Ectodermal cell (in vitro differentiated cells): ENCODE results near the gene FBXO28.

ENCODE experiments used
- H3K27ac ChIP-seq: 2 replicates; pipeline ENCODE4 v1.7.0; 2013; ENCODE audit warnings: mild to moderate bottlenecking, low read depth, low read length; ENCODE audit not compliant: insufficient read depth, poor library complexity, severe bottlenecking
- H3K27me3 ChIP-seq: 2 replicates; pipeline ENCODE4 v1.7.0; 2013; ENCODE audit warnings: mild to moderate bottlenecking, low read length; ENCODE audit not compliant: insufficient read depth, control insufficient read depth, poor library complexity, severe bottlenecking
- H3K36me3 ChIP-seq: one replicate; pipeline ENCODE4 v1.7.0; 2013; ENCODE audit warnings: low read length; ENCODE audit not compliant: control insufficient read depth, insufficient read depth
- H3K4me1 ChIP-seq: one replicate; pipeline ENCODE4 v1.7.0; 2013; ENCODE audit warnings: low read length; ENCODE audit not compliant: control insufficient read depth, insufficient read depth
- H3K4me3 ChIP-seq: 2 replicates; pipeline ENCODE4 v1.7.0; 2013; ENCODE audit warnings: low read depth, low read length, control low read depth; ENCODE audit not compliant: insufficient read depth
- H3K9me3 ChIP-seq: 2 replicates; pipeline ENCODE4 v1.7.0; 2013; ENCODE audit warnings: mild to moderate bottlenecking, low read length, moderate library complexity; ENCODE audit not compliant: control insufficient read depth
- WGBS, 2 experiments: methylation state at CpG; one replicate each; pipeline ENCODE4 v1.1.7; 2013; ENCODE audit warnings: missing lambda C conversion rate in 2 of 2; 5-methylcytosine and 5-hydroxymethylcytosine counted together

The FBXO28 gene

DNA sequence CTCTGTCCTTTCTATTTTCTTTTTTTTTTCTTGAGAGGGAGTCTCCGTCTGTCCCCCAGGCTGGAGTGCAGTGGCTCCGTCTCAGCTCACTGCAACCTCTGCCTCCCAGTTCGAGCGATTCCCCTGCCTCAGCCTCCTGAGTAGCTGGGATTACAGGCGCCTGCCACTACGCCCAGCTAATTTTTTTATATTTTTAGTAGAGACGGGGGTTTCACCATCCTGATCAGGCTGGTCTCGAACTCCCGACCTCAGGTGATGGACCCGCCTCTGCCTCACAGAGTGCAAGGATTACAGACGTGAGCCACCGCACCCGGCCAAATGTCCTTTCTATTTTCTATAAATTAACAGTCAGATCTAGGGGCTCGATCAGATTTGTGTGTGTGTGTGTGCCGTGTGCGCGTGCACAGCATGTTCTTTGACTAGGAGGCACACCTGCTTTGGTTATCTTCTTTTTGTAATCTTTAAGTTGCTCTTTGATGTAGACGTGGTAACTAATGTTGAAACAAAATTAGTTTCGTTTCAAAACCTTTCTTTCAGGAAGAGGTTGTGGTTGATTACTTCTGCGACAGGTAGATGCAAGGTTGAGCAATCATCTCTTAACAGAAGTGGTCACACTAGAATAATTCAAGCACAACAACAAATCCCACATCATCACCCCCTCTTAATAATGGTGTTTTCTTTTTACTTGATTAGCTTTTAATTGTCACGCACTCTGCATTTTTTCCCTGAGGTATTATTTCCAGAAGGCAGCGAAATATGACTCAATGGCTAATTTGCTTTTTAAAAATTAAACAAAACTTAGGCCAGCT lies 68.3 kb downstream of the FBXO28 start:
- H3K4me3 ChIP-seq, result peak overlapping the region; percentile 63

GRCh38 chr1:224182866-224183590 lies 69.1 kb downstream of the FBXO28 start, which contains the start of gene DEGS1:
Gene DEGS1, plus strand, starts transcription at chr1:224183240. Its CDS starts 97 bp downstream, at chr1:224183337.
- peak within 1 kb of the TSS; percentile 63 for H3K4me3 ChIP-seq
- WGBS, 2 experiments, result 0 to 1% methylated on average over 94 of the region's 94 CpGs
- peaks cover 8% of the 10 kb centered on the region for H3K4me1 ChIP-seq
- H3K27ac ChIP-seq, result peak within 1 kb of the TSS; percentile 79
- H3K9me3 ChIP-seq, result no peaks in the 10 kb centered on the region
- no peaks in the 10 kb centered on the region for H3K36me3 ChIP-seq
- no peaks in the 10 kb centered on the region for H3K27me3 ChIP-seq

More for the DNA sequence above, 68.3 kb downstream of the FBXO28 start:
- no peaks in the 10 kb centered on the region for H3K36me3 ChIP-seq
- no peaks in the 10 kb centered on the region for H3K9me3 ChIP-seq
- WGBS, 2 experiments, result 86 to 88% methylated on average over 21 to 22 of the region's 22 CpGs
- no peaks in the 10 kb centered on the region for H3K27me3 ChIP-seq
- peak overlapping the region; percentile 79 for H3K27ac ChIP-seq
- H3K4me1 ChIP-seq, result peaks cover 8% of the 10 kb centered on the region

DNA sequence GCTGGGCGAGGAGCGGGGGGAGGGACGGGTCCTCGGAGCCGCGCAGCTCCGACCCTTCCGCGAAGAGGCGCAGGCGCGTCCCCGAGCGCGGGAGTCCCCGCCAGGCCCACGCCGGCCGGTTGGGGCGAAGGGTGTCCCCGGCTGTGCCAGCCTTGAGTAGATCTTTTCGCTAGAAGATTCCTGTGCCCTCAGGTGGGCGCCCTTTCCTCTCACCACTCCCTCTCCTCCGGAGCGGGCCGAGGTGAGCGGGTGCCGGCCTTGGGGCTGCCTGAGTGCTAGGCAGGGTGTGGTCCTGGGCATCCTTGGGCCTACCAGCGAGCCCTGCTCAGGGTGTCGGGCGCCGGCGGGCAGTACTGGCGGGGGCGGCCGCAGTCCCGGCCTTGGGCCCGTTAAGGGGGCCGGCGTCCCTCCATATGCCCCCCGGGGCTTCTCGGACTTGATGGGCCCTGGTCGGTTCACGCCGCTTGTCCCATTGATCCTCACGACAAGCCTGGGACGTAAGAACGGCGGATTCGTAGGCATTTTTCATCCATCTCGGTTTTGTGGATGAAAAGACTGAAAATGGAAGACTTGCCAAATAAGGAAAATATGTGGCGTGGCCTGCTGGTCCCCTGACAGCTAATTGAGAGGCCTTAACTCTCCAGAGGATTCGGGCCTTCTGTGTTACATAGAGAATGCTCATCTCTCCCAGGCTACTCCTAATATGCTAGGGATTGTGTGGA lies 69.8 kb downstream of the FBXO28 start:
- 0 to 1% methylated on average over 53 of the region's 53 CpGs for WGBS, 2 experiments
- H3K4me1 ChIP-seq, result peaks cover 8% of the 10 kb centered on the region

GRCh38 chr1:224185208-224185607 lies 71.3 kb downstream of the FBXO28 start:
- Histone ChIP-seq H3K9me3 (no peaks in the 10 kb centered on the region), H3K4me3 (no peak overlapping the region), H3K27ac (no peak overlapping the region), H3K4me1 (peaks cover 8% of the 10 kb centered on the region), H3K36me3 (no peaks in the 10 kb centered on the region), H3K27me3 (no peaks in the 10 kb centered on the region)
- WGBS, 2 experiments, result 93 to 94% methylated on average over 8 of the region's 8 CpGs

More for the DNA sequence above, 69.8 kb downstream of the FBXO28 start:
- Histone ChIP-seq H3K36me3 (no peaks in the 10 kb centered on the region), H3K27ac (peak overlapping the region; percentile 79), H3K4me3 (peak overlapping the region; percentile 63), H3K9me3 (no peaks in the 10 kb centered on the region), H3K27me3 (no peaks in the 10 kb centered on the region)

- no peaks in the 10 kb centered on the region for H3K9me3 ChIP-seq
- H3K4me1 ChIP-seq, result peaks cover 5% of the 10 kb centered on the region
- peaks cover 8% of the 10 kb centered on the region for H3K36me3 ChIP-seq
- no peak overlapping the region for H3K27ac ChIP-seq
- 96% methylated on average over 2 of the region's 2 CpGs for WGBS, 2 experiments
- H3K27me3 ChIP-seq, result no peaks in the 10 kb centered on the region
- H3K4me3 ChIP-seq, result no peak overlapping the region
Measured at GRCh38 chr1:224188286-224188685, 74.4 kb downstream of the FBXO28 start.

- Histone ChIP-seq H3K4me1 (peaks cover 2% of the 10 kb centered on the region), H3K27me3 (no peaks in the 10 kb centered on the region), H3K36me3 (peaks cover 11% of the 10 kb centered on the region), H3K4me3 (no peak overlapping the region), H3K27ac (no peak overlapping the region), H3K9me3 (no peaks in the 10 kb centered on the region)
- 94 to 96% methylated on average over 7 of the region's 7 CpGs for WGBS, 2 experiments
Measured at GRCh38 chr1:224189561-224189960, 75.7 kb downstream of the FBXO28 start.

DNA sequence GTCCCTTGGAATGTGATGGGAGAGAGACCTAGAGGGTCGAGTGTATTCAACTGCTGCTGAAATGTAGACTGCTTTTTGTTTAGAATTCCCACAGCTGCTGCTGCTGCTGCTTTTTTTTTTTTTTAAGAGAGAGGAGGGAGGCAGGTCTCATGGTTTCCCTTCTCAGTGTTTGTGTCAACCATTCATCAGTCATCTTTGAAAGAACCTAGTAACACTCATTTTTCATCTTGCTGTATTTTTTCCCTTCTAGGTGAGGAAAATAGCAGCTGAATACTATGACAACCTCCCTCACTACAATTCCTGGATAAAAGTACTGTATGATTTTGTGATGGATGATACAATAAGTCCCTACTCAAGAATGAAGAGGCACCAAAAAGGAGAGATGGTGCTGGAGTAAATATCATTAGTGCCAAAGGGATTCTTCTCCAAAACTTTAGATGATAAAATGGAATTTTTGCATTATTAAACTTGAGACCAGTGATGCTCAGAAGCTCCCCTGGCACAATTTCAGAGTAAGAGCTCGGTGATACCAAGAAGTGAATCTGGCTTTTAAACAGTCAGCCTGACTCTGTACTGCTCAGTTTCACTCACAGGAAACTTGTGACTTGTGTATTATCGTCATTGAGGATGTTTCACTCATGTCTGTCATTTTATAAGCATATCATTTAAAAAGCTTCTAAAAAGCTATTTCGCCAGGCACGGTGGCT lies 78.3 kb downstream of the FBXO28 start:
- peaks cover 11% of the 10 kb centered on the region for H3K36me3 ChIP-seq

DNA sequence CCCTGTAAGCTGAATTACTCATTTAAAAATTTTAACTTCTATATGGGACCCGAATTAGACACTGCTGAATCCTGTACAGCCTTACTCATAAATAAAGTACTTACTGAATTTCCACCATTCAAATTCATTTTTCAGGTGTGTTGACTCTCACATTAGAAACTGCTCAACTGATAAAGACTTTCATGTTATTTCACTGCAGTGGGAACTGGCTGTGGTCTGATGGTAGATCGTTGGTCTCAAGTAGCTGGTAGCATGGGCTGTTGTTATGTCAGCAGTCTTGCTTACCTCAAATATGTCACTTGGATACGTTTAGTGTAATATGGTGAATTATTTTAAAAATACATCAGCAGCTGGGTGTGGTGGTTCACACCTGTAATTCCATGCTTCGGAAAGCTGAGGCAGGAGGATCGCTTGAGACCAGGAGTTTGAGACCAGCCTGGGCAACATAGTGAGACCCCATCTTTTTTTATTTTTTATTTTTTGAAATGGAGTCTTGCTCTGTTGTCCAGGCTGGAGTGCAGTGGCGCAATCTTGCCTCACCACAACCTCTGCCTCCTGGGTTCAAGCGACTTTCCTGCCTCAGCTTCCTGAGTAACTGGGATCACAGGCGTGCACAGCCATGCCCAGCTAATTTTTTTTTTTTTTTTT lies 79.5 kb downstream of the FBXO28 start:
- Histone ChIP-seq H3K27ac (no peak overlapping the region), H3K9me3 (no peaks in the 10 kb centered on the region), H3K27me3 (no peaks in the 10 kb centered on the region), H3K4me1 (no peaks in the 10 kb centered on the region), H3K36me3 (peaks cover 11% of the 10 kb centered on the region), H3K4me3 (no peak overlapping the region)
- 89 to 95% methylated on average over 8 of the region's 8 CpGs for WGBS, 2 experiments

More for the DNA sequence above, 78.3 kb downstream of the FBXO28 start:
- Histone ChIP-seq H3K9me3 (no peaks in the 10 kb centered on the region), H3K4me1 (no peaks in the 10 kb centered on the region), H3K4me3 (no peak overlapping the region), H3K27me3 (no peaks in the 10 kb centered on the region), H3K27ac (no peak overlapping the region)
- 84 to 94% methylated on average over 5 of the region's 5 CpGs for WGBS, 2 experiments

DNA sequence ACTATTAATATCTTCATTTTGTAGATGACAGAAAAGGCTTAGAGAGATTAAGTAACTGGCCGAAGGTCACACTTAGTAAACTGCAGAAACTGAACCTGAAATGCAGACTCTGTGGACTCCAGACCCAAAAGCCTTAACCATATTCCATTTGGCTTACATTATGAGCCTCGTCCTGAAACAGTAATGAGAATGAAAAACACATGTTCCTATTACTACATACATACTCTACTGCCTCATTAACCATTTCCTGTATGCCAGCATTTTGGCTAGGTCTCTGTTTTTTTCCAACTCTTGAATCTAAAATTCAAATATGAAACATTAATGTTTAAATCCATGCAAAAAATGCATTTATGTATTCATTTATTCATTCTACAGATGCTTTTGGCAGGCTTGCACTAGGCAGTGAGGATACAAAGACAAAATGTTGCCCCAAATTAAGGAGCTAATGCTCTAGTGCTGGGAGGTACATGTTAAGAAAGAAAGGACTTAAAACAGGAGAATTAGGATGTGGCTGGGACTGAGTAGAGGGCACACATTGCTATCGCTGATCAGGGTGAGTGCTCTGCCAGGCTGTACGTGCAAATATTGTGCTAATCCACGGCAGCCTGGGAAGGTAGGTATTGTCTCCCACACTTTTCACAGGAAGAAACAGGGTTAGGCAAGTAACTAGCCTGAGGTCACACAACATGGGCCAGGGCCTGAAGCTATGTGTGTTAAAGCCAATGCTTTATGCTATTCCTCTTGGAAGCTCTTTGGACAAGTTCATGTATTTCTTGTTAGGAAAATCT lies 83.1 kb downstream of the FBXO28 start:
- Histone ChIP-seq H3K4me3 (no peak overlapping the region), H3K9me3 (no peaks in the 10 kb centered on the region), H3K27me3 (no peaks in the 10 kb centered on the region), H3K36me3 (peaks cover 11% of the 10 kb centered on the region), H3K27ac (no peak overlapping the region), H3K4me1 (no peaks in the 10 kb centered on the region)
- WGBS, 2 experiments, result 92 to 93% methylated on average over 5 of the region's 5 CpGs
